HG03060 (cell line): ENCODE measurements around the gene PTGDR.

Source experiments
- ATAC-seq: cut with Tn5 transposase; IDR thresholded peaks from one replicate; pipeline ENCODE4 v1.9.1; 2021; ENCODE audit warnings: low read depth, moderate number of reproducible peaks; ENCODE audit not compliant: unreplicated experiment

PTGDR gene, protein sequence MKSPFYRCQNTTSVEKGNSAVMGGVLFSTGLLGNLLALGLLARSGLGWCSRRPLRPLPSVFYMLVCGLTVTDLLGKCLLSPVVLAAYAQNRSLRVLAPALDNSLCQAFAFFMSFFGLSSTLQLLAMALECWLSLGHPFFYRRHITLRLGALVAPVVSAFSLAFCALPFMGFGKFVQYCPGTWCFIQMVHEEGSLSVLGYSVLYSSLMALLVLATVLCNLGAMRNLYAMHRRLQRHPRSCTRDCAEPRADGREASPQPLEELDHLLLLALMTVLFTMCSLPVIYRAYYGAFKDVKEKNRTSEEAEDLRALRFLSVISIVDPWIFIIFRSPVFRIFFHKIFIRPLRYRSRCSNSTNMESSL

GRCh38 chr14:52267501-52268278, at the start of gene PTGDR:
Gene PTGDR, plus strand, starts transcription at chr14:52267698. Its CDS starts 117 bp downstream, at chr14:52267815.
- ATAC-seq = no peak

DNA sequence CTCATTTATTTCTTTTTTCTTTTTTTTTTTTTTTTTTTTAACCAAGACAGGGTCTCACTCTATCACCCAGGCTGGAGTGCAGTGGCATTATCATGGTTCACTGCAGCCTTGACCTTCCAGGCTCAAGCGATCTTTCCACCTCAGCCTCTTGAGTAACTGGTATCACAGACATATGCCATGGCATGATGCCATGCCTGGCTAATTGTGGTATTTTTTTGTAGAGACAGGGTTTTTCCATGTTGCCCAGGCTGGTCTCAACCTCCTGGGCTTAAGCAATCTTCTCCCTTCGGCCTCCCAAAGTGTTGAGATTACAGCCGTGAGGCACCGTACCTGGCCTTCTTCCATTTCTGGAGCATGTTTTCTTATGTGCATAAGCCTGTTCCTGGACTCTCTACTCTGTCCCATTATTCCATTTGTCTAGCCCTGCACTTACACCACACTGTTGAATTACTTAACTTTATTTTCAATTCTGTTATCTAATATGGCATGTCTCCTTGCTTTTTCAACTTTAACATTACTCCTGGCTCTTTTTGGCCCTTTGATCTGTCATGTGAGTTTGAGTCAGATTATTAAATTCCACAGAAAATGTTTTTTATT, 47.9 kb upstream of the PTGDR start:
- no peak for ATAC-seq

DNA sequence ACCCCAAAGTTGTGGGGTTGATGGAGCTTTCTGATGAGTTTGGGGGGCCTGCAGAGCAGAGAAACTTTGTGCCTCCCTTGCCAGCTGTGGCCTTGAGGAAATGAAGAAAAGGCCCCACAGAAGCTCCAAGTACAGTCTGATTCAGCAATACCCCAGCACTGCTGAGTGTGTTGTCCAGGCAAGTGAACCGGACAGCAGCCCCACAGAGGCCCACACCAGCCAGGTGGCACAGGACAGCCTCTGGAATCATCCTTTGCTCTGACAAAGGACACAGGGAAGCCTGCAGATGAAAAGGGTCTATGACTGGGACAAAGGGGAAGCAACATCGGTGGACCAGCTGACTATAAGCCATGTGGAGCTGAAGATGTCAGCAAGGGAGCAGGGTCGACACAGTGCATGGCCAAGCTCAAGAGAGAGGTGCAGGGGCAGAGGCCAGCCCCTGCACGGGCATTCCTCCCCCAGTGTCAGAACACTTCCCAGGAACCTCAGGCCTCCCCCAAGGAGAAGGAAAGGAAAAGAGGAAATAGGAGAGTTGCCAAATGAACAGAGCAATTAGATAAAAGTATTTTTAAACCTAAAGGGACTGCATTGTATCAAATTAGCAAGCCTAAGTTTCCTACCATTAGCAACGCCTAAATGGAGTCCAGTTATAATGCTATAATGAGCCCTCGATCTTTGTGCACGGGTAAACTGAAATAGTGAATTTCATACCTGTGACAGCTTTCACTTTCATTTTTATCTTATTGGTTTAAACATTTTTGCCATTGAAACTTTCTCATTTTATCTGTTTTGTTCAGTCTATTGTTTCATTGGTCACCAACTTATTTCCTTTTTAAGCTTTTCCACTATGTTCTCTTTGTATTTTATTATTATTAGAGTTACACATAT, 46.3 kb upstream of the PTGDR start:
- no peak for ATAC-seq

DNA sequence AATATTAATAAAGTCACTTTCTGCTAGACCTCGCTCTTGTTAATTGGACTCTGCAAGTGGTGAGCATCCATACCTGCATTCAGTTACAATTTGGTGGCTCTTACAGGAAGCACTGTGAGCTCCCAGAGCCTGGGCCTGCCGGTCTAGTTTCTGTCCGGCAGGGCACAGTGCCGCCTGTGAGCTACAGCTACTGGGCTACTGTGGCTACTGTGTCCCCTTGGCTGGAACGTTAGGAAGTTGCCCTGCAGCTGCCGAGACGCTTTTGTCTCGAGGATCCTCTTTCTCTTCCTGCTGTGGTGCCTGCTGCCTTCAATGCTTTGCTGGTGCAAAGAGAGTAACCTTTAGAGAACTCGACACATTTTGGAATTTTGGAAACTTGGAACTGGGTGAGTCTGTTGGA, 44.6 kb upstream of the PTGDR start:
- no peak for ATAC-seq

DNA sequence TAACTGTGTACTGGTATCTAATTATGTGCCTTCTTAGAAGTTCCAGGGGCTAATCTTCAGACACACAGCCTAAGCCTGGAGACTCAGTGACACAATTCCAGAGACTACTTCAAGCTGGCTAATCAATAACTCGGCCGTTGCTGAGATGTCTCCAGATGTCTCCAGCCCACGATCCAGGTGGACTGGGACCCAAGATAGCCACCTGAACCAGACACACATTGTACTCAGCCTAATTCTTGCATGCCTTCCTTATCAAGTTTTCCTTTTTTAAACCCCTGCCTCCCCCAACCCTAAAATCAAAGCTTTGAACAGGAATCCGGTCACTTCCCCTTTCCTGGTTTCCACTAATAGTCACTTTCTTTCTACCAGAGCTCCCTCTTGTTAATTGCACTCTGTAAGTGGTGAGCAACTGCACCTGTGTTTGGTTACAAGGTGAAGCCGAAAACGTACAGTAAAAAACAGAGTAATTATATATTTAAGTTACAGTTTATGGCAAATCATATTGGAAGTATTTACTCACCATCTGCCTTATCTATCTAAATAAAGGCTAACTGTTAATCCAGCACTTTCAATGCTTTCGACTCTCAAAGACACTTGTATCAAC, 39.8 kb upstream of the PTGDR start:
- ATAC-seq = no peak

DNA sequence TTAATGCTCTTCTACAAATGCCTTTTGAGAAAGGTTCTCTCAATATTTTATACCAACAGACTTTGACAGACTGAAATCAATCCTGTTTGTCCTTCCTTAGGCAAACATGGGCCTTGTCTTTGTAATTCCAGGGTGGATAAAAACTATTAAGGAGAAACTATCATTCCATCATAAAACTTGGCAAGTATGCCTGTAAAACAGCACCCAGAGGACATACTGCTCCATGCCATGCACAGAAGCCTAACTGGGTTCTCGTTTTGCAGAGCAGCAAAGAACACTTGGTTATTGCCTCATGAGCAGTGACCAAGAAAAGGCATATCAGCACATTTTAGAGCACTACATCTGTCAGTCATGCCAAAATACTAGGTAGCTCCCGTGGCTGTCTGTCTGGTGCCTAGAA, 33.8 kb upstream of the PTGDR start:
- ATAC-seq = no peak

DNA sequence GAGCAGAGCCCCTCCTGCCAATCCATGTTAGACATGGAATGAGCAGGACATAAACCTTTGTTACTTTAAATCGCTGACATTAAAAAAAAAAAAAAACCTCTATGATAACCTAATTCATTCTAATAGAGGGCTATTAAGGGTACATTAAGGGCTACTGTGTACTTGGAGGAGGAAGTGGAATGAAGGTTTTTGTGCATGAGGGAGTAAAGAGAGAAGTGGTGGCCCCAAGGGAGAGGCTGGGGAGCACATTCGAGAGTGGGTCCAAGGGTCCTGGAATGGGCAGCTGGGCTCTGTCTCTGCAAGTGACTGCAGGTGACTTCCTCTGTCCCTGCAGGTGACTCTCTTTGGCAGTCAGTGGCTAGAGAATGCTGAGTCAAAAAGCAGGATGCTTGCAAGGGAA, 32.1 kb upstream of the PTGDR start:
- ATAC-seq = no peak

DNA sequence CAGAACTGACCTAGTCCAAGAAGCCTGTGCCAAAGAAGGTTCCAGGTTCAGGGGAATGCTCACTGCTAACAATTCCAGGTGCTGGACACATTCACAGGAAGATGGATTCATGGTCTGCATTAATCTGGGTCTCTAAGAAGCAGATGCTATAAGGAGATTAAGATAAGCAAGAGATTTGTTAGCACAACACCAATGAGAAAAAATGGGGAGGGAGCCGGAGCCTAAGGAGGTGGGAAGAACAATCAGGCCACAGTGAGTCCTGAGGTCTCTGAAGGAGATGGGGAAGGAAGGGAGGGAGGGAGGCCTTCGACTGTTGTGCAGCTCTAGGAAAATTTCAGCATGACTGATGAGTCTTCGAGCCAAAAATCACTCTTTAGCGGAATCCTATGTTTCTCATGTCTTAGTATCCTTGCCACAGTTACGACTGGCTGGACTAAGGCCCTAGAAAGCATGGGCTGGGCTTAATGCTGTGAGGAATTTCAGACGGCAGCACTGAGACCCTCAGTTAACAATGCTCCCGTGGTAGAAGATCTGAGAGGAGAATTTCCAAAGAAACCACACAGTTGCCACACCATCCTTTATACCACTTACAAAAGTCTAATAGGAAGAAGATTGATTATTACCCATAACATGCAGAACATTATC, 31.5 kb upstream of the PTGDR start:
- ATAC-seq = no peak

- no peak for ATAC-seq
These were observed 28.8 kb upstream of the PTGDR start for GRCh38 chr14:52238682-52239081.

- ATAC-seq = no peak
These were observed 26.9 kb upstream of the PTGDR start for GRCh38 chr14:52240623-52241022.

DNA sequence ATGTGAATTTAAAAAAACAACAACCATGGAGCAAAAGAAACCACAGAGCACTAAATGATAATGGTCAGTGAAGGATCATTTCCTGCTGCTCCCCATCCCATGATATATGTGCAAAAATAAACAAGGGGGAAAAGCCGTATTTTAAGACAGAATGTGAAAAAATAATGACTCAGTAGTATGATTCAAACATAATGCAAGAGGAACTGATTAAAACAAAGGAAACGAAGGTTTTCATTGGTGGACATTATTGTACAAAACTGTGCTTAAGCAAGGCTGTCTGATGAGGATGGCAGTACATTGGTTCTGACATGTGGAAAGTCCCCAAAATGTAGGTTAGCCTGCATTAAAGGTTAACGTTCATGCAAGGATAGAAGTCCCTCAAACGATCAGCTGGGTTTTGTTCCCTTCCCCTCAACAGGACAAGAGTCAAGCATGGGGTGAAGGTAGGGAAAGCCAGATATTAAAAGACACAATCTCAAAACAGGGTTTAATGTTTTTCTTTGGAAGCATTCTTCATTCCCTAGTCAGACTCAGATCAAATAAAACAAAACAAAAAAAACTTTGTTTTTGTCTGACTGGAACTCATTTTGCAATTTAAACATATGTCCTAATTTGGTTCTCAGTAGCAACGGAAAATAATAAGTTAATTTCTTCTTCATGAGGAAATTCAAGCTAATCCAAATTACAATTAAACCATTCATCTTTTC, 26.3 kb upstream of the PTGDR start:
- ATAC-seq = no peak

GRCh38 chr14:52244328-52244727, 23.2 kb upstream of the PTGDR start:
- ATAC-seq = no peak

- peak; percentile 44 for ATAC-seq
These were observed 22.5 kb upstream of the PTGDR start for GRCh38 chr14:52244997-52245396.

DNA sequence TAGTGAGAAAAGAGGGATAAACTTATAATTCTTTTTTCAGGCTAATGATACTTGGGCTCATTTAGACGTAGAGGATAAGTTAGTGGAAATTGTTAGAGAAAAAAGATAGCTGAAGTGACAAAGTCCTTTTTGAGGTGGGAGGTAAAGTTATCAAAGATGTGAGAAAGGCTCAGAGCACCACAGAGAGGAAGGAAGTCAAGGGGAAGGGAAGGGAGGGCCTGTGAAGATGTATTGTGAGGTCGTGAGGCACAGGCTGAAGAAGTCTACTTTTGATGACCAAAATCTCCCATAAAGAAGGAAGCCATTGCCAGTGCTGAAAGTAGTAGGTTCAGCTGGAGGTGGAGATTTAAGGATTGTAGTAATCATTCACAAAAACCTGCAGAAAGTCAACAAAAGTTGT, 19.4 kb upstream of the PTGDR start:
- no peak for ATAC-seq

DNA sequence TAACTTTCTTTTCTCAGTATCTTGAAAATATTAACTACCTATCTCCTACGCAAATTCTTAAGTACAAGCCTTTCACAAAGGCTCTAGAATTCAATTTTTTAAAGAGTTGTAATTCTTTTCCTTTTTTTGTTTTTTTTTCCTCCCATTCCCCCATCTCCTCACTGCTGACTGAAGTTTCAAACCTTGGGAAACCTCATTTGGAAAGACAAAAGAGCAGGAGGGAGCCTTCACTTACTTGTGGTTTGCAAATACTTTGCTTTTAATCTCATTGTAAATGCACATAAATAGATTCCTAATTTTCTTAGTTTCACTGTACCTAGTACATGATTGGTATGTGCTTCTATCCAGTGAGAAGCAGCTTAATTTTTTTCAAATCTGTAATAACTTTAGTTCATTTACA, 15.8 kb upstream of the PTGDR start:
- no peak for ATAC-seq

GRCh38 chr14:52253503-52253902, 14.0 kb upstream of the PTGDR start:
- ATAC-seq = no peak

- ATAC-seq = no peak
These were observed 13.4 kb upstream of the PTGDR start for GRCh38 chr14:52254086-52254485.

GRCh38 chr14:52258783-52259182, 8.7 kb upstream of the PTGDR start:
- ATAC-seq = no peak

GRCh38 chr14:52259434-52259833, 8.1 kb upstream of the PTGDR start:
- no peak for ATAC-seq
